Measurements from ENCODE around the gene COL6A3.

GRCh38 chr2:237279012-237279768 lies 134.8 kb downstream of the COL6A3 start:
- TF ChIP-seq CTCF (IDR thresholded peaks at IDR 0.05) (no peak), USF1 (IDR thresholded peaks at IDR 0.05; ENCODE audit: borderline replicate concordance, low read depth) (no peak)

Measured in SK-N-SH (cell line).